Ovary (tissue), 9 donors: ENCODE results near the gene SLX4. TPM values are rescaled to one million over a fixed set of nuclear protein-coding genes. Genes with fewer than 3 reads are reported as not detected.

Source experiments
- DNase-seq, 5 donors: peaks; one replicate each; pipeline ENCODE4 v3.0.0-alpha.2; 2019 to 2020
- H3K27ac ChIP-seq, 2 donors: fragments of 200-600 bp; one replicate each; pipeline versions ENCODE4 v1.5.1 to v1.8.0; 2019 to 2022
- H3K27me3 ChIP-seq: fragments of 200-600 bp; one replicate; pipeline ENCODE4 v1.8.0; 2022
- H3K36me3 ChIP-seq: fragments of 200-600 bp; sonication (generic); one replicate; pipeline ENCODE4 v1.5.1; 2019
- H3K4me1 ChIP-seq: one replicate; pipeline ENCODE4 v1.8.1; 2013; ENCODE audit warnings: mild to moderate bottlenecking, moderate library complexity; ENCODE audit not compliant: insufficient read depth
- H3K4me3 ChIP-seq: fragments of 200-600 bp; sonication (generic); one replicate; pipeline ENCODE4 v1.5.1; 2017
- H3K9me3 ChIP-seq, 2 donors: fragments of 200-600 bp in 1 of 2; sonication (generic) in 1 of 2; one replicate each; pipeline versions ENCODE4 v1.5.1 to v1.8.1; 2013 to 2019; ENCODE audit warnings: mild to moderate bottlenecking in 1 of 2, moderate library complexity in 1 of 2
- CTCF ChIP-seq, 3 donors: fragments of 450-650 bp in 2 of 3; fragments of 200-600 bp in 1 of 3; IDR thresholded peaks; one replicate each; pipeline versions ENCODE4 v1.5.1 to v1.8.0; 2016 to 2022; ENCODE audit warnings: antibody characterized with exemption in 3 of 3, mild to moderate bottlenecking in 1 of 3
- EP300 ChIP-seq: sonication (generic); formaldehyde crosslinking; IDR thresholded peaks from one replicate; pipeline ENCODE4 v1.6.1; 2017; ENCODE audit warnings: antibody characterized with exemption
- POLR2A ChIP-seq: fragments of 450-650 bp; IDR thresholded peaks from one replicate; pipeline ENCODE4 v1.6.1; 2017; ENCODE audit warnings: antibody characterized with exemption, mild to moderate bottlenecking, moderate library complexity
- WGBS, 3 donors: extraction: QIAGEN DNeasy Blood & Tissue Kit in 1 of 3; methylation state at CpG; one replicate each; pipeline versions ENCODE4 v1.1.5 to v1.1.7; 2013 to 2017; 5-methylcytosine and 5-hydroxymethylcytosine counted together
- intact Hi-C, 4 donors: fragments of 100-400 bp; cut with DNase I; formaldehyde crosslinking; loops; one replicate each; pipeline versions ENCODE4 v1.11.0 to v1.15.1; 2022 to 2023
- polyA plus RNA-seq, 2 donors: library from polyadenylated mRNA; stranded (reverse); fragments of 200-250 nt in 1 of 2; fragments of 350-450 nt in 1 of 2; fragmentation: Illumina TruSeq in 1 of 2; extraction: RNeasy Lipid Tissue Mini Kit (QIAGEN cat#74804) in 1 of 2; gene quantifications; one replicate each; pipeline ENCODE4 v1.2.3, GENCODE V29; 2013 to 2014
- total RNA-seq, 7 donors: library from RNA; depleted of rRNA in 2 of 7; stranded (reverse); fragments of >200 nt in 2 of 7; fragmentation: NEBNext Ultra II Directional in 3 of 7; extraction: Animal tissue kit (Norgen Biotek cat#: 25700) in 3 of 7; gene quantifications; one replicate each; pipeline versions ENCODE4 v1.1.0 to v1.2.4, GENCODE V29; 2016 to 2023
- donor health status: DM: no; HTN: no; CAD: no; lungs with moderate emphysema.
- donor health status: DM: no; HTN: no; CAD: no.
- donor health status: Bipolar disorder and iron deficiency.
- donor health status: DM: yes; HTN: yes; CAD: no.
- donor health status: DM: no; HTN: no; CAD: no.
- donor health status: DM: yes; HTN: yes; CAD: no.

SLX4 gene
- total and polyA plus RNA-seq, 9 donors, result 1.7 to 4.9 (median 3.2) TPM

GRCh38 chr16:3538222-3538621 lies 73.2 kb downstream of the SLX4 start:
- H3K4me1 ChIP-seq, result no peaks in the 10 kb centered on the region
- WGBS, 3 donors, result 71 to 85% (median 79%) methylated on average over 4 of the region's 4 CpGs
- H3K36me3 ChIP-seq, result no peaks in the 10 kb centered on the region
- no peaks in the 10 kb centered on the region for H3K9me3 ChIP-seq
- intact Hi-C loops, result no loop called here
- no peak for TF ChIP-seq EP300
- TF ChIP-seq CTCF (IDR thresholded peaks at IDR 0.05), result no peak
- no peak for TF ChIP-seq POLR2A
- H3K27ac ChIP-seq, result no peak overlapping the region
- DNase-seq, result no peak
- H3K4me3 ChIP-seq, result no peak overlapping the region
- no peaks in the 10 kb centered on the region for H3K27me3 ChIP-seq

GRCh38 chr16:3536851-3537250 lies 74.6 kb downstream of the SLX4 start:
- no peaks in the 10 kb centered on the region for H3K36me3 ChIP-seq
- no peak overlapping the region for H3K27ac ChIP-seq
- intact Hi-C loops, result no loop called here
- no peaks in the 10 kb centered on the region for H3K9me3 ChIP-seq
- TF ChIP-seq EP300, result no peak
- no peak for TF ChIP-seq POLR2A
- TF ChIP-seq CTCF (IDR thresholded peaks at IDR 0.05), result no peak
- no peak overlapping the region for H3K4me3 ChIP-seq
- WGBS, 3 donors, result 10 to 25% (median 23%) methylated on average over 4 of the region's 4 CpGs
- no peak for DNase-seq
- no peaks in the 10 kb centered on the region for H3K4me1 ChIP-seq
- no peaks in the 10 kb centered on the region for H3K27me3 ChIP-seq

GRCh38 chr16:3536271-3536731 lies 75.1 kb downstream of the SLX4 start:
- H3K27ac ChIP-seq, result no peak overlapping the region
- WGBS, 3 donors, result 7 to 16% (median 11%) methylated on average over 3 of the region's 3 CpGs

GRCh38 chr16:3534126-3534525 lies 77.3 kb downstream of the SLX4 start:
- intact Hi-C loops, result no loop called here
- WGBS, 3 donors, result 92 to 95% (median 94%) methylated on average over 10 of the region's 10 CpGs
- H3K27me3 ChIP-seq, result no peaks in the 10 kb centered on the region
- H3K27ac ChIP-seq, result no peak overlapping the region
- H3K4me1 ChIP-seq, result no peaks in the 10 kb centered on the region
- no peaks in the 10 kb centered on the region for H3K9me3 ChIP-seq
- DNase-seq, result no peak
- no peak for TF ChIP-seq POLR2A
- TF ChIP-seq EP300, result no peak
- TF ChIP-seq CTCF (IDR thresholded peaks at IDR 0.05), result no peak
- no peaks in the 10 kb centered on the region for H3K36me3 ChIP-seq
- no peak overlapping the region for H3K4me3 ChIP-seq

More at GRCh38 chr16:3536271-3536731, 75.1 kb downstream of the SLX4 start:
- no peaks in the 10 kb centered on the region for H3K27me3 ChIP-seq
- no peaks in the 10 kb centered on the region for H3K9me3 ChIP-seq
- no peak for TF ChIP-seq POLR2A
- no peak for TF ChIP-seq CTCF (IDR thresholded peaks at IDR 0.05)
- TF ChIP-seq EP300, result no peak
- no peaks in the 10 kb centered on the region for H3K36me3 ChIP-seq
- DNase-seq, result no peak
- intact Hi-C loops, result no loop called here
- H3K4me3 ChIP-seq, result no peak overlapping the region
- H3K4me1 ChIP-seq, result no peaks in the 10 kb centered on the region
